ENCODE data around the gene JOSD2. TPM values are rescaled to one million over a fixed set of nuclear protein-coding genes. Genes with fewer than 3 reads are reported as not detected.

The JOSD2 gene
- total RNA-seq, 1 donor from 2014 or later = 19.1 TPM

DNA sequence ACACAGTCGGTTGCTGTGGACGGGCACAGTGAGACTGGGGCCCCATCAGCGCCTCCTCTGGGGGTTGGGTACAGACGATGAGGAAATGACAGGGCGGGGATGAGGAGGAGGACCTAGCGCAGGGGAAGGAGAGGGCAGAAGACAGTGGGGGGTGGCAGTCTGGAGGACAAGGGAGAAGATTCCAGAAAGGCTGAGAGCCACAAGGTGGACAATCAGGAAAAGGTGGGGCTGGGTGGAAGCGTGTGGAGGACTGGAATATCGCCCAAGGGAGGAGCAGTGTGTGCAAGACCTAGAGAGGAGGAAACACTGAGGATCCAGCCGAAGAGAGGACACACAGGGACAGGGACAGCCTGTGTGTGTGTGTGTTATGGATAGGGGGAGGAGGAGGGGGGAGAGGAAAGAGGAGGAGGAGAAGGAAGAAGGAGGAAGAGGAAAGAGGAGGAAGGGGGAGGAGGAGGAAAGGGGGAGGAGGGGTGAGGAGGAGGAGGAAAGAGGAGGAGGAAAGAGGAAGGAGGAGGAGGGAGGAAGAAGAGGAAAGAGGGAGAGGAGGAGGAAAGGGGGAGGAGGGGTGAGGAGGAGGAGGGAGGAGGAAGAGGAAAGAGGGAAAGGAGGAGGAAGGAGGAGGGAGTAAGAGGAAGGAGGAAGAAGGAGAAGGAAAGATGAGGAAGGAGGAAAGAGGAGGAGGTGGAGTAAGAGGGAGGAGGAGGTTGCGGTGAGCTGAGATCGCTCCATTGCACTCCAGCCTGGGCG lies 18.5 kb downstream of the JOSD2 start:
- DNase-seq = no peak
- TF ChIP-seq, protein P1, sequence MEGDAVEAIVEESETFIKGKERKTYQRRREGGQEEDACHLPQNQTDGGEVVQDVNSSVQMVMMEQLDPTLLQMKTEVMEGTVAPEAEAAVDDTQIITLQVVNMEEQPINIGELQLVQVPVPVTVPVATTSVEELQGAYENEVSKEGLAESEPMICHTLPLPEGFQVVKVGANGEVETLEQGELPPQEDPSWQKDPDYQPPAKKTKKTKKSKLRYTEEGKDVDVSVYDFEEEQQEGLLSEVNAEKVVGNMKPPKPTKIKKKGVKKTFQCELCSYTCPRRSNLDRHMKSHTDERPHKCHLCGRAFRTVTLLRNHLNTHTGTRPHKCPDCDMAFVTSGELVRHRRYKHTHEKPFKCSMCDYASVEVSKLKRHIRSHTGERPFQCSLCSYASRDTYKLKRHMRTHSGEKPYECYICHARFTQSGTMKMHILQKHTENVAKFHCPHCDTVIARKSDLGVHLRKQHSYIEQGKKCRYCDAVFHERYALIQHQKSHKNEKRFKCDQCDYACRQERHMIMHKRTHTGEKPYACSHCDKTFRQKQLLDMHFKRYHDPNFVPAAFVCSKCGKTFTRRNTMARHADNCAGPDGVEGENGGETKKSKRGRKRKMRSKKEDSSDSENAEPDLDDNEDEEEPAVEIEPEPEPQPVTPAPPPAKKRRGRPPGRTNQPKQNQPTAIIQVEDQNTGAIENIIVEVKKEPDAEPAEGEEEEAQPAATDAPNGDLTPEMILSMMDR (IDR thresholded peaks at IDR 0.05; ENCODE audit: partially characterized antibody, unreplicated experiment) = no peak
- H3K9me3 Mint-ChIP-seq (ENCODE audit: unreplicated experiment) = peaks cover 11% of the 10 kb centered on the region
- peak overlapping the region; percentile 46 for H3K4me3 Mint-ChIP-seq (ENCODE audit: unreplicated experiment)
- peaks cover 6% of the 10 kb centered on the region for H3K36me3 Mint-ChIP-seq (ENCODE audit: unreplicated experiment)
- H3K4me1 Mint-ChIP-seq (ENCODE audit: low read depth, unreplicated experiment) = peaks cover 21% of the 10 kb centered on the region
- H3K27me3 Mint-ChIP-seq (ENCODE audit: unreplicated experiment) = peaks cover 15% of the 10 kb centered on the region
- peak overlapping the region; percentile 71 for H3K27ac Mint-ChIP-seq (ENCODE audit: unreplicated experiment)

DNA sequence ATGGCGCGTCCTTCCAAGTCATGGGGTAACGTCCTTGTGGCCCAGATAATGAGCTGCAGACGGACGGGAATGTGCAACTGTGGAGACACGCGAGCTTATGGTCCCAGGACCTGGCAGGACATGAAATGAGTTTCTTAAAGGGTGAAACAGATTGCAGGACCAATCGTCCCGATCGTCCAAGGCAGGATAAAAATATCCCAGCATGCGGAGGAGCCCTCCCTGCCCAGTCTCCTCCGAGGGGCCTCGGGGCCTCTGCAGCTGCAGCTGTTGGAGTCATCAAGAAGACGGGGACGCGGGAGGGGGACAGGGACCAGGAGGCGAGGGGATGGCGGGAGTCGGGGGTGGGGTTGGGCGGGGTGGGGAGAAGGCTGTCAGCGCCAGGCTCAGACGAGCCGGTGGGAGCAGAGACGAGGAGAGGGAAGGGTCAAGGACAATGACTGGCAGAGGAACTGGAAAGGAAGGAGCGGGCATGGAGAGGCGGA lies 20.0 kb downstream of the JOSD2 start:
- Mint-ChIP-seq H3K27ac (ENCODE audit: unreplicated experiment) (peak overlapping the region; percentile 55), H3K9me3 (ENCODE audit: unreplicated experiment) (peaks cover 17% of the 10 kb centered on the region), H3K4me3 (ENCODE audit: unreplicated experiment) (peak overlapping the region; percentile 77), H3K4me1 (ENCODE audit: low read depth, unreplicated experiment) (peaks cover 21% of the 10 kb centered on the region), H3K27me3 (ENCODE audit: unreplicated experiment) (peaks cover 15% of the 10 kb centered on the region), H3K36me3 (ENCODE audit: unreplicated experiment) (peaks cover 13% of the 10 kb centered on the region)
- DNase-seq = no peak
- TF ChIP-seq, protein P1 (IDR thresholded peaks at IDR 0.05; ENCODE audit: partially characterized antibody, unreplicated experiment) = no peak

DNA sequence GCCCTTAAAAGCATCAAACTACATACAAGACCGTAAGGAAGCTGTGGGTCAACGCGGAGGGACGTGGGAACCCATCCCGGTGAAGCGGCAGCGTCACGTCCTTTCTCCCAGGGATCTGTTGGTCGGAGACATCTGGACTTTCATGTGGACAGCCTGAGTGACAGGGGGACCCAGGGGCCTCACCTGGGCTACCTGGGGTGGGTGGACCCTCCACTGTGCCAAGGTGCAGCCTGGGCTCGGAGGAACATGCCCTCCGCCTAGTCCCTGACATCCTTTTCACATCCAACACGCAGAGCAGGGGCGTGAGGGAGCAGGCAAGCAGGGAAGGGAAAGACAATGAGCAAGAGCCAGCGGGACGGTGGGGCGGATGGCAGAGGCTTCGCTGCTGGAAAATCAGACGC lies 20.6 kb downstream of the JOSD2 start:
- DNase-seq = no peak
- TF ChIP-seq, protein P1 (IDR thresholded peaks at IDR 0.05; ENCODE audit: partially characterized antibody, unreplicated experiment) = no peak
- H3K4me3 Mint-ChIP-seq (ENCODE audit: unreplicated experiment) = no peak overlapping the region

DNA sequence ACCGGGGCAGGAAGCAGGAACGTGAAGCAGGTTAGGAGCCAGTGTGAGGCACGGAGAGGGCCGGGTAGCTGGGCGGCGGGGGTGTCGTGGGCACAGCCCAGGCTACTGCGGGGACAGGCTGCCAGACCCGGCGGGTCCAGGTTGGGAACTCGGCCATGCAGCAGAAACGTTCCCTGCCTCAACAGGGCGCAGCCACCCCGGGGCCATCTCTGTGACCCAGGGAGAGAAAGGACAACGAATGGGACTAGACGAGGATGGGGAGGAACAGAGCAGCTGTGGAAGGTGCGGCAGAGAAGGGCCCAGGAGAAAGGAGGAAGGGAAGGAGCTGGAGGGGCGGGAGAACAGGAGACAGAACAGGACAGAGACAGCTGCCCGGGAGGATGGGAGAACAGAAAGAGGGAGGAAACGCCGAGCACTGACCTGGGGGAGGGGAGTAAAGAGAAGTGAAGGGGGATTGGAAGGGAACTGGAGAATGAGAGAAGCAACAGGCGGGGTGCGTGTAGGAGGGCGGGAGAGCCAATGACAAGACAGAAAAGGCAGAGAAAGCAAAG lies 21.5 kb downstream of the JOSD2 start:
- peaks cover 20% of the 10 kb centered on the region for H3K9me3 Mint-ChIP-seq (ENCODE audit: unreplicated experiment)

More for the DNA sequence above, 20.6 kb downstream of the JOSD2 start:
- Mint-ChIP-seq H3K27ac (ENCODE audit: unreplicated experiment) (peak overlapping the region; percentile 55), H3K36me3 (ENCODE audit: unreplicated experiment) (peaks cover 18% of the 10 kb centered on the region), H3K9me3 (ENCODE audit: unreplicated experiment) (peaks cover 20% of the 10 kb centered on the region), H3K4me1 (ENCODE audit: low read depth, unreplicated experiment) (peaks cover 21% of the 10 kb centered on the region), H3K27me3 (ENCODE audit: unreplicated experiment) (peaks cover 15% of the 10 kb centered on the region)

More for the DNA sequence above, 21.5 kb downstream of the JOSD2 start:
- Mint-ChIP-seq H3K4me3 (ENCODE audit: unreplicated experiment) (peak overlapping the region; percentile 61), H3K27ac (ENCODE audit: unreplicated experiment) (peak overlapping the region; percentile 78), H3K36me3 (ENCODE audit: unreplicated experiment) (peaks cover 21% of the 10 kb centered on the region), H3K4me1 (ENCODE audit: low read depth, unreplicated experiment) (peaks cover 21% of the 10 kb centered on the region), H3K27me3 (ENCODE audit: unreplicated experiment) (peaks cover 15% of the 10 kb centered on the region)
- no peak for DNase-seq
- TF ChIP-seq, protein P1 (IDR thresholded peaks at IDR 0.05; ENCODE audit: partially characterized antibody, unreplicated experiment) = no peak
